OCI-LY3 (cell line): ENCODE data around the gene NKX6-1.

Experiments used
- H2AFZ ChIP-seq: fragments of 200-600, 300-600 bp; shearing (Covaris generic); 2 replicates; pipeline ENCODE4 v1.6.0; 2014; ENCODE audit warnings: antibody characterized with exemption, low read depth, low read length
- H3K27ac ChIP-seq: fragments of 200-600, 300-600 bp; sonication (generic); 2 replicates; pipeline ENCODE4 v1.5.1; 2014; ENCODE audit warnings: mild to moderate bottlenecking, low read length, moderate library complexity, mixed read lengths
- H3K27me3 ChIP-seq: fragments of 200-600, 300-600 bp; sonication (generic); 2 replicates; pipeline ENCODE4 v1.6.1; 2014; ENCODE audit warnings: low read depth, low read length, mixed read lengths
- H3K36me3 ChIP-seq: fragments of 200-600, 300-600 bp; sonication (generic); replicated peaks from 2 replicates; pipeline ENCODE3; 2014; ENCODE audit warnings: low read depth, low read length, mixed read lengths
- H3K4me1 ChIP-seq: fragments of 300-600, 200-600 bp; sonication (generic); 2 replicates; pipeline ENCODE4 v1.6.1; 2014; ENCODE audit warnings: low read length, mixed read lengths
- H3K4me2 ChIP-seq: fragments of 200-600, 300-600 bp; sonication (generic); 2 replicates; pipeline ENCODE4 v1.6.1; 2014; ENCODE audit warnings: low read length, mixed read lengths
- H3K4me3 ChIP-seq: fragments of 300-600, 200-600 bp; sonication (generic); 2 replicates; pipeline ENCODE4 v1.5.1; 2014; ENCODE audit warnings: antibody characterized with exemption, mild to moderate bottlenecking, low read length, moderate library complexity
- H3K79me2 ChIP-seq: fragments of 300-600, 200-600 bp; shearing (Covaris generic); 2 replicates; pipeline ENCODE4 v1.6.1; 2014; ENCODE audit warnings: mild to moderate bottlenecking, low read length, mixed read lengths
- H3K9ac ChIP-seq: fragments of 300-600, 200-600 bp; shearing (Covaris generic); 2 replicates; pipeline ENCODE4 v1.6.0; 2014; ENCODE audit warnings: mild to moderate bottlenecking, low read length, moderate library complexity
- H3K9me3 ChIP-seq: fragments of 200-600, 300-600 bp; shearing (Covaris generic); 2 replicates; pipeline ENCODE4 v1.6.1; 2014; ENCODE audit warnings: low read length, mixed read lengths; ENCODE audit not compliant: insufficient read depth
- H4K20me1 ChIP-seq: fragments of 200-600, 300-600 bp; sonication (generic); 2 replicates; pipeline ENCODE4 v1.6.1; 2016; ENCODE audit warnings: low read length, mixed read lengths; ENCODE audit not compliant: insufficient read depth
- CTCF ChIP-seq: fragments of 200-600, 300-600 bp; sonication (generic); IDR thresholded peaks from 2 replicates; pipeline ENCODE4 v1.5.1; 2014; ENCODE audit warnings: antibody characterized with exemption, low read length, low read depth
- EZH2phosphoT487 ChIP-seq: fragments of 200-600 bp; shearing (Covaris generic); IDR thresholded peaks from 2 replicates; pipeline ENCODE4 v1.6.1; 2018; ENCODE audit warnings: antibody characterized with exemption, mixed run types, low read depth

The NKX6-1 gene

DNA sequence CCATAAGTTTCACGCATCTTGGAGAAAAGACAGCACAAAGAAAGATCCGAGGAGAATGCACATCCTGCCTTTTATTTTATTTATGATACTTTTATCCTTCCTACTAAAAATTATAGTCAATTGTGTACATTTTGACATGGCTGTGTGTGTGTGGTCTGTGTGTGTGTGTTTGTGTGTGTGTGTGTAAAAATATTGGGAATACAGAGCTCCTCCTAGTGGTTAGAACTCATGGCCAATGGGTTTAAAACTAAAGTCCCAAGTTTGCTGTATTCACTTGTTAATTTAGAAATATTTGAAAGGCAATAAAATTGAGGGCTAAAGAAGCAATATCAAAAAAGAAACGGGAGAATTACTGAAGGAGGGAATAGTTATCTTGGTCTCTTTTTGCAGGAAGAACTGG lies 47.5 kb downstream of the NKX6-1 start:
- Histone ChIP-seq H2AFZ (no peak overlapping the region), H3K9ac (no peak overlapping the region), H4K20me1 (no peaks in the 10 kb centered on the region), H3K27me3 (no peaks in the 10 kb centered on the region; the same call in 1 of the 2 replicates), H3K27ac (no peak overlapping the region), H3K4me1 (no peaks in the 10 kb centered on the region), H3K79me2 (no peaks in the 10 kb centered on the region), H3K4me3 (no peak overlapping the region), H3K9me3 (no peaks in the 10 kb centered on the region), H3K36me3 (no peaks in the 10 kb centered on the region), H3K4me2 (no peak overlapping the region)
- TF ChIP-seq CTCF: peak; percentile 73
- TF ChIP-seq EZH2phosphoT487: no peak

GRCh38 chr4:84443523-84443922 lies 55.6 kb downstream of the NKX6-1 start:
- no peak for TF ChIP-seq EZH2phosphoT487
- TF ChIP-seq CTCF: no peak
- Histone ChIP-seq H3K27ac (no peak overlapping the region), H3K4me2 (no peak overlapping the region), H2AFZ (no peak overlapping the region), H3K27me3 (peaks cover 19% of the 10 kb centered on the region; the same call in 1 of the 2 replicates), H3K9me3 (no peaks in the 10 kb centered on the region), H3K4me3 (no peak overlapping the region), H4K20me1 (no peaks in the 10 kb centered on the region), H3K4me1 (no peaks in the 10 kb centered on the region), H3K36me3 (no peaks in the 10 kb centered on the region), H3K79me2 (no peaks in the 10 kb centered on the region), H3K9ac (no peak overlapping the region)

DNA sequence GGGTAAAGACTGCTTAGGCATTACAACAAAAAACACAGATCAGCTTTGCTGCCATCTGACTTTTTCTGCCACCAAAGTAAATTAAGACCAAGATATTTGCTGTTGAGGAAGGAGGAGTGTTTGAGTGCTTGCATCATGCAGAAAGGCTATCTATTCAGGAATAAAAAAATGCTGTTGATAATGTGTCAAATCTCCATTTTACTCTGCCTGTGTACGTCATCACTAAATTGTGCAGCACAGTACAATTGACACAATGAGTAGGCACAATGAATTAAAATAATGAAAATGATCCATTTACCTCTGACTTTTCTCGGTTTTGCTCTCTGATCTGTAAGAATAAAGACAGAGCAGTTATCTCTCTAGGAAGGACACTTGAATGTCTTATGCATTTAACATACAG lies 56.3 kb downstream of the NKX6-1 start:
- no peak overlapping the region for H3K4me3 ChIP-seq
- H4K20me1 ChIP-seq: no peaks in the 10 kb centered on the region
- H3K79me2 ChIP-seq: no peaks in the 10 kb centered on the region
- no peak overlapping the region for H3K4me2 ChIP-seq
- no peaks in the 10 kb centered on the region for H3K36me3 ChIP-seq
- peaks cover 19% of the 10 kb centered on the region; the same call in 1 of the 2 replicates for H3K27me3 ChIP-seq
- TF ChIP-seq EZH2phosphoT487: no peak
- no peak for TF ChIP-seq CTCF
- no peak overlapping the region for H3K27ac ChIP-seq
- H3K4me1 ChIP-seq: no peaks in the 10 kb centered on the region
- H2AFZ ChIP-seq: no peak overlapping the region
- no peak overlapping the region for H3K9ac ChIP-seq
- no peaks in the 10 kb centered on the region for H3K9me3 ChIP-seq
